ENCODE results near the gene ORAI2. TPM values are rescaled to one million over a fixed set of nuclear protein-coding genes. Genes with fewer than 3 reads are reported as not detected.
A peak's percentile ranks its signal among the peaks of the same experiment; 100 is the strongest.
"Not testable (repeated sequence)": the region's sequence is repeated elsewhere in the genome, so short reads cannot be mapped to it uniquely, and the experiment has no call there.

ORAI2 gene
- total RNA-seq, 3 donors from 2014 or later = 2.8 to 9.8 (median 7.5) TPM

DNA sequence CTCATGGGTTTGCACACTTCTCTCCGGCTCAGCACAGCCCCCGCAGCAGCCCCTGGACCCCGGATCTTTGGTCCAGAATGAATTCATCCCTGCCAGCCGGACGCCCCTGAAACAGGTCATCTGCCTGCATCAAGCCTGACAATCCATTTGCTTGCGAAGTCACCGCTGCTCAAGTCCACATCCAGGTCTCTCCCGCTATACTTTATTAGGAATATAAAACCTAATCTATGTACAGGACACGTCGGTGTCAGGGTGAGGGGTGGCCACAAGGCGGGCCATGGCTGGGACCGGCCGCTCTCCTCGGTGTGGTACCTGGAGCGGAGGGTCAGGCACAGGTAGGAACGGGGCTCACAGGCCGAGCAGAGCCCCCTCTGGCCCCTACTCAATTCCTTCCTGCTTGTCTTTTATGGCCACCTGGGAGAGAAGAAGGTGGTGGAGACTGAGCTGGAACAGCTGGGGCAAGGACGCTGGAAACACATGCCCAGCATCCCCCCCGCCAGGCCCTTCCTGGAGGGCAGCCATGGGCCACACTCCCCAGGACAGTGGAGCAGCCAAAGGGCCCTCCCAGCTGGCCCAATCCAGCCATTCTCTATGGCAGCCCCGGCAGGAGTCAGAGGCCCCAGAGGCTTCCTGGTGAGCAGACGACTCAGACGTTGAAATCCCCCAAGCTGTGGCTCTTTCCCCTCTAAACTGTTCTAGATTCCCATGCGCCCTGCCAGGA lies 40.1 kb downstream of the ORAI2 start:
- DNase-seq (peak; percentile 1 to 31 (median 23)), ATAC-seq (no peak)
- intact Hi-C loops (cut with DNase I, micrococcal nuclease) = no loop called here
- TF ChIP-seq, protein P1, sequence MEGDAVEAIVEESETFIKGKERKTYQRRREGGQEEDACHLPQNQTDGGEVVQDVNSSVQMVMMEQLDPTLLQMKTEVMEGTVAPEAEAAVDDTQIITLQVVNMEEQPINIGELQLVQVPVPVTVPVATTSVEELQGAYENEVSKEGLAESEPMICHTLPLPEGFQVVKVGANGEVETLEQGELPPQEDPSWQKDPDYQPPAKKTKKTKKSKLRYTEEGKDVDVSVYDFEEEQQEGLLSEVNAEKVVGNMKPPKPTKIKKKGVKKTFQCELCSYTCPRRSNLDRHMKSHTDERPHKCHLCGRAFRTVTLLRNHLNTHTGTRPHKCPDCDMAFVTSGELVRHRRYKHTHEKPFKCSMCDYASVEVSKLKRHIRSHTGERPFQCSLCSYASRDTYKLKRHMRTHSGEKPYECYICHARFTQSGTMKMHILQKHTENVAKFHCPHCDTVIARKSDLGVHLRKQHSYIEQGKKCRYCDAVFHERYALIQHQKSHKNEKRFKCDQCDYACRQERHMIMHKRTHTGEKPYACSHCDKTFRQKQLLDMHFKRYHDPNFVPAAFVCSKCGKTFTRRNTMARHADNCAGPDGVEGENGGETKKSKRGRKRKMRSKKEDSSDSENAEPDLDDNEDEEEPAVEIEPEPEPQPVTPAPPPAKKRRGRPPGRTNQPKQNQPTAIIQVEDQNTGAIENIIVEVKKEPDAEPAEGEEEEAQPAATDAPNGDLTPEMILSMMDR (IDR thresholded peaks at IDR 0.05) = no peak
- Histone ChIP-seq H3K4me3 (no peak overlapping the region), H3K36me3 (ENCODE audit: low read depth) (no peaks in the 10 kb centered on the region), H3K4me1 (ENCODE audit: low read depth) (peaks cover 11% of the 10 kb centered on the region), H3K9me3 (no peaks in the 10 kb centered on the region)

DNA sequence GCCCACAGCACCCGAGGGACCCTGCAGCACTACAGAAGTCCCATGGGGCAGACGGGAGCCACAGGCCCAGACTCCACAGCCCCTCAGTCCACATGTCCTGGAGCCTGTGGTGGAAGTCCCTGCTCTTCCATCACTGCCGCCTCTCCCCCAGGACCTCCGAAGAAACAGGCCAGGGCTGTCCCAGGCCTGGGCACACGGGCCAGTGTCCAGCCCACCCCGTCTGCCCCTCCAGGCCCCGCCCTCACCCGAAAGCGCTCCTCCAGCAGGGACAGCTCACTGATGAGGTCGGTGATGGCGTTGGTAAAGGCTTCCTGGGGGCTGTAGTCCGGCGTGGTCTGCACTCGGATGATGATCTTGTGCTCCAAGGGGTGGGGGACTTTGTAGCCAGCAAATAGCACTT lies 40.7 kb downstream of the ORAI2 start:
- H3K9me3 ChIP-seq; H3K4me3 ChIP-seq; intact Hi-C loops (cut with DNase I, micrococcal nuclease); ATAC-seq; H3K36me3 ChIP-seq (ENCODE audit: low read depth): not testable (repeated sequence)
- peak; percentile 0 to 22 (median 15) for DNase-seq
- peaks cover 11% of the 10 kb centered on the region for H3K4me1 ChIP-seq (ENCODE audit: low read depth)

DNA sequence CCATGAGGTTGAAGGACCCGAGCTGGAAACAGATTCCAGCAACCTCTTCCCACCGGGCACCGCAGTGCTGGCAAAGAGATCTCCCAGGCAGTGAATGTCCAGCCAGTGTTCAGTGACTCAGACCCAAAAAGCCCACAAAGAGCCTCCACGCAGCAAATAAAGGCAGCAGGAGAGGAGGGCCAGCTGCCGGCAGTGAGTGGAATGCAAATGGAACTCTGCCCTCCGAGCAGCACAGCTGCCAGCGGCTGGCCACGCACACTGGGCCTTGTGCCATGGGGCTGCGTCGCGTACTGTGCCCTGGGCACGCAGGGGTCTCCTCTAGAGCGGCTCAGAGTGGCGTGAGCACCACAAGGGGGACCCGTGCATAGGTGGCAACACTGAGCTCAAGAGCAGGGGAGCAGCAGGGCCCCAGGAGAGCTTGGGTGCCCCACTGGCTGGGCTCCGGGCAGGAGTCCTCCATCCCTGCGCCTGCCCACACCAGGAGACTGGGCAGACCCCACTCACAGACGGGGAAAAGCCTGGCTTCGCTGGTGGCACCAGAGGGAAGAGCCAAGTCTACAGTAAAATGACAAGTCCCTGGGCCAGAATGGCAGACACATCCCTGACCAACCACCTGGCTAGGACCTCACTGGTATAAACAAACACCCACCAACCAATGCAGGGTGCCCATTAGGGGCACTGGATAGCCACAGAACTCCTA lies 41.5 kb downstream of the ORAI2 start:
- H3K4me3 ChIP-seq; H3K4me1 ChIP-seq (ENCODE audit: low read depth); H3K9me3 ChIP-seq; intact Hi-C loops (cut with DNase I, micrococcal nuclease); ATAC-seq; H3K36me3 ChIP-seq (ENCODE audit: low read depth): not testable (repeated sequence)
- peak in 2 of 3 donors; percentile 9 to 17 for DNase-seq

DNA sequence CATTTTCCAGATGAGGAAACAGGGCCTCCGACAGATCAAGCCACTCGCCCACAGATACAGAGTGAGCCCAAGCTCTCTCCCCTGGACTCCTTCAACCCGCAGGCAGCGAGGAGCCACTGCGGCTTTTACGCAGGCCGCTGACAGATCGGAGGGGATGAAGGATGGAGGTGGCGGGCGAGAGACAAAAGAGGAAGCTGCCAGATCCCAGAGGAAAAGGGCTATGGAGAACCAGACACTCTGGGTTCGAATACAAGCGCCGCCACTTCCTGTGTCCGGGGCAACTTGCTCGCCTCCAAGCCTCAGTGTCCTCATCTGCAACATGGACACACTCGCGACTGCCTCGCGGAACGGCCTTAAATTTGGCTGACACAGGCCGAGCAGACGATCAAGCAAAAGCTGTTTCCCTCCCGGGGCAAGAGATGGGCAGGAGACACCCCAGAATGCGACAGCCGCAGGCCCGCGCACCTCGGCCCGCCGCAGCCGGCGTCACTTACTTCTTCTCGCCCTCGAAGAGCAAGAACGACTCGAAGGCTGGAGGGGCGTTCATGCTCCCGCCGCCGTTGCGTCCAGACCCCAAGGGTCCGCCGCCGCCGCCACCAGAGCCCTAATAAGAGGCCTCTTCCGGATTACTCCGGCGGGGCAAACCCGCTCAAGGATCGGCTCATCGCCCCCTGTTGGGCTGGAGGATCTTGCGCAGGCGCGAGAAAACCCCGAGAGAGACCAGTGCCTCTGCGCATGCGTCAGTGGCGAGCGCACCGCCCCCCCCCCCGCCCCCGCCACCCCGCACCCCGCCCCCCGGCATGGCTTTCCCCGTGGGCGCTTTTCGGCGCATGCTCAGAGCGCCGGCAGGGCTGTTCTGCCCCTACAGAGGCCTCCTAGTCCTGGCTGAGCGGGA lies 45.2 kb downstream of the ORAI2 start, which contains the start of gene POLR2J:
POLR2J (minus strand) TSS at position 609 of the 895 bp plus-strand sequence; CDS start at position 547, 62 bp downstream.
- DNase-seq (peak; percentile 81 to 95 (median 89)), ATAC-seq (peak; percentile 96)
- TF ChIP-seq, protein P1 (IDR thresholded peaks at IDR 0.05) = peak; percentile 27
- H3K9me3 ChIP-seq; H3K36me3 ChIP-seq (ENCODE audit: low read depth); H3K4me1 ChIP-seq (ENCODE audit: low read depth); intact Hi-C loops (cut with DNase I, micrococcal nuclease); H3K4me3 ChIP-seq: not testable (repeated sequence)

DNA sequence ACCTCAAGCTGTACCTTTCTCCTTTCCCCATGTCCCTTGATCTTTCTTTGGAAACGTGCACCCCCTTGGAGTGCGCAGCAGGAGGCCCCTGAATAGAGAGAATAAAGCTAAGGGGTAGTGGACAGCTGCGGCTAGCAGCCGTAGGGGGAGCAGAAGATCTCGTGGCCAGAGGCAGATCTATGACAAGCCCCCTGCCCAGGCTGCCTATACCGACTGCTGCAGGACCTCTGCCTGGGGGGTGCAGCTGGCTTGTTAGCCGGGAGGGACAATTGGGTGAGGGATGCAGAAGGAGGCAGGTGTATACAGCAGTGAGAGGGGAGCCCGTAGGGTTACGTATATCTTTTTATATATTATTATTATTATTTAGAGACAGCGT lies 45.8 kb downstream of the ORAI2 start:
- ATAC-seq; H3K36me3 ChIP-seq (ENCODE audit: low read depth); H3K9me3 ChIP-seq; H3K4me3 ChIP-seq; DNase-seq; H3K4me1 ChIP-seq (ENCODE audit: low read depth); intact Hi-C loops (cut with DNase I, micrococcal nuclease): not testable (repeated sequence)

DNA sequence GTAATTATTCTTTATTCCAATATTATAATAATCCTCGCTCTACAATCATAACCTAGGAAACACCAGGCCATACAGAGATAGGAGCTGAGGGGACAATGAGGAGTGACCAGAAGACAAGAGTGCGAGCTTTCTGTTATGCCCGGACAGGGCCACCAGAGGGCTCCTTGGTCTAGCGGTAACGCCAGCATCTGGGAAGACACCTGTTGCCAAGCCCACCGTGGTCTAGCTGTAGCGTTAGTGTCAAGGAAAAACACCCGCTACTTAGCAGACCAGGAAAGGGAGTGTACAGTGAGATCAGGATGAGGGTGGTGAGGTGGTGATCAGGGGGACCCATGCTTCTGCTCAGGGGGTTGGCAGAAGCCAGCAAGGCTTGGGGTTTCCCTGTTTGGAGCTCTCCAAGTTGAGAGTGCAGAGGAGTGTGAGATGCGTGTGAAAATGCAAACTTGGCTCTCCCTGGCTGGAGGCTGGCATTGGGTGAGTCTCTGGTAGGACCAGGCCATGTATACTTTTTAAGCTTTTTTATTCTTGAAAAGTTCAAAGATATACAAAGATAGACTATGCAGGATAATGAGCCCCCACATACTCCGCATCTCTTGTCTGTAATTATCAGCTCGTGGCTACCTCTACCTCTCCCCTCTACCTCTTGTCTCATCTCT lies 46.7 kb downstream of the ORAI2 start:
- H3K9me3 ChIP-seq; intact Hi-C loops (cut with DNase I, micrococcal nuclease); ATAC-seq; H3K4me3 ChIP-seq; H3K36me3 ChIP-seq (ENCODE audit: low read depth); H3K4me1 ChIP-seq (ENCODE audit: low read depth): not testable (repeated sequence)
- DNase-seq = peak; percentile 44 to 67 (median 63)

DNA sequence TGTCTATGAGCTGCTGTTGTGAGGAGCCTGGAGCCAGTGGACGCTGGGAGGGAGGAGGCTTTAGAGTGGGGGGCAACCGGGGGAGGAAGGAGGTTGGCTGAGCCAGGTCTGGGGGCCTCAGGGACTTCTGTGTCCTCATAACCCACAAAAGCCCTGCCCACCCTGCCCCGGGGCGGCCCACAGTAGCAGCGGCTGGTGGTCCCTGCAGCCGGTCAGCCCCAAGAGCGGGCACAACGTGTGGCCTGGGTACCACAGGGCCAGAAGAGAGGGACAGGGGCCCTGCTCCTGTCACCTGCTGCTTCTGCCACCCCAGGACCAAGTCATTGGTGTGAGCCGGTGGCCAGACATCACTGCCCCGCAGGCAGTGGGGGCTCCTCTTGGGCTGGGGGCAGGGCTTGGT lies 48.6 kb downstream of the ORAI2 start:
- ATAC-seq; H3K4me1 ChIP-seq (ENCODE audit: low read depth); H3K36me3 ChIP-seq (ENCODE audit: low read depth); DNase-seq; H3K9me3 ChIP-seq; H3K4me3 ChIP-seq; intact Hi-C loops (cut with DNase I, micrococcal nuclease): not testable (repeated sequence)

DNA sequence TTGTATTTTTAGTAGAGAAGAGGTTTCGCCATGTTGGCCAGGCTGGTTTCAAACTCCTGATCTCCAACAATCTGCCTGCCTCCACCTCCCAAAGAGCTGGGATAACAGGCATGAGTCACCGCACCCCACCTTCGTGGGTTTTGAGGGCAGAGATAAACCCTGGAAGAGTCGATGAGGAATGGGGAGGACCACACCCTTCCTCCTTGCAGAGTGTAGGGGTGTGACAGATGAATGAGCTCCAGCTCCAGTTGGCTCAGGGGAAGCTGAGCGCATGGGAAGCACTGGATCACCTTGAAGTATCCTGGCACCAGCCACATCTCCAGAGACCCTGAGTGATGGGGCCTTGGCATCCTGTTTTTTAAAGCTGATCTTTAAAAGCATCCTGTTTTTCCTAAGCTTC lies 50.9 kb downstream of the ORAI2 start:
- ATAC-seq; H3K36me3 ChIP-seq (ENCODE audit: low read depth); H3K9me3 ChIP-seq; intact Hi-C loops (cut with DNase I, micrococcal nuclease); H3K4me1 ChIP-seq (ENCODE audit: low read depth); H3K4me3 ChIP-seq; DNase-seq: not testable (repeated sequence)

DNA sequence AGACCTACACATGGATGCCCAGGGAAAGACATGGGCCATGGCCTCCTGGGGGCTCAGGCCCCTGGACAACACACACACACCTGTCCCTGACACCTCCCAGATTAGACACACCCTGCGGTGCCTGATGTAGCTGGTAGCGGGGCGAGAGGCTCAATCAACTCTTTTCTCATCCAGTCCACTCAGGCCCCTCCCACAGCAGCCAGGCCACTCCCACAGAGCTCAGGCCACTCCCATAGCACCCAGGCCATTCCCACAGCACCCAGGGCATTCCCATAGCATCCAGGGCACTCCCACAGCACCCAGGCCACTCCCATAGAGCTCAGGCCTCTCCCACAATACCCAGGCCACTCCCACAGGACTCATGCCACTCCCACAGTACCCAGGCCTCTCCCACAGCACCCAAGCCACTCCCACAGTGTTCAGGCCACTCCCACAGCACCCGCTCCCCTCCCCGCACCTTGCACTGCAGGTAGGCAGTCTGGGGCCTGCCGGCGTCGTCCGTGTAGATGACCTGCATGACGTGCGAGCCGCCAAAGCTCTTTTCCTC lies 57.2 kb downstream of the ORAI2 start:
- DNase-seq (peak; percentile 87 to 98 (median 93)), ATAC-seq (peak; percentile 81)
- intact Hi-C loops (cut with DNase I, micrococcal nuclease); H3K36me3 ChIP-seq (ENCODE audit: low read depth); H3K9me3 ChIP-seq; H3K4me3 ChIP-seq; H3K4me1 ChIP-seq (ENCODE audit: low read depth): not testable (repeated sequence)

DNA sequence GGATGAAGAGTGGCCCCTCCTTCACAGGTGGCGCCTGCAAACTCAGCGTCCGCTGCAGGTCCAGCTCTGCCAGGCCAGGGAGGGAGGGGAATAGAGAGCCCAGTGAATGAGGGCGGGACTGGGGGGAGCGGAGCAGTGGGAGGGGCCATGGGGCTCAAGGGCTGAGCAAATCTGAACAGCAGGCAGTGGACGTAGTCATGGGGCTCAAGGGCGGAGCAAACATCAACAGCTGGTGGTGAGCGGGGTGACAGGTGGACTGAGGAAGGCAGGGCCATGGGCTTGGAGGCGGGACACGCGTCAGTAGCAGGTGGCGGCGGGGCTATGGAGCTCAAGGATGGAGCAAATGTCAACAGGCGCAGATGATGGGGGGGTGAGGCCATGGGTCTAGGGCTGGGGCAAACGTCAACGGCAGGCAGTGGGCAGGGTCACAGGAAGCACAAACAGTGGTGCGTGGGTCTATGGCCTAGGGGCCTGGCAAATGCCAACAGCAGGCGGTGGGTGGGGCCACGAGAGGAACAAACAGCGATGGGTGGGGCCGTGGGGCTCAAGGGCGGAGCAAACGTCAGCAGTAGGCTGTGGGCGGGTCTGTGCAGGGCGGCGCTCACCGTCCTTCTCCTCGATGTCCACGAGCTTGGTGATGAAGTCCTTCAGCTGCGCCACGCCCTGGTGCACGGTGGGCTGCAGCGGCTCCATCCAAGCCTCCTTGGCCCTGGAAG lies 60.0 kb downstream of the ORAI2 start:
- H3K4me1 ChIP-seq (ENCODE audit: low read depth); DNase-seq; H3K4me3 ChIP-seq; H3K9me3 ChIP-seq; H3K36me3 ChIP-seq (ENCODE audit: low read depth); intact Hi-C loops (cut with DNase I, micrococcal nuclease): not testable (repeated sequence)
- peak; percentile 74 for ATAC-seq
